Thyroid gland (tissue), 4 donors: ENCODE results near the gene RHOT1. TPM values are rescaled to one million over a fixed set of nuclear protein-coding genes. Genes with fewer than 3 reads are reported as not detected.

Experiments used
- DNase-seq, 2 donors: peaks; one replicate each; pipeline ENCODE4 v3.0.0-alpha.2; 2019
- H3K27ac ChIP-seq, 3 donors: fragments of 200-600 bp; sonication (generic); 1 replicate in 2 of 3; 2 replicates in 1 of 3; pipeline ENCODE4 v1.5.1; 2016 to 2019; ENCODE audit warnings: mild to moderate bottlenecking in 1 of 3, moderate library complexity in 1 of 3
- H3K27me3 ChIP-seq: fragments of 200-600 bp; sonication (generic); one replicate; pipeline ENCODE4 v1.5.1; 2019
- H3K36me3 ChIP-seq, 2 donors: fragments of 200-600 bp; sonication (generic); one replicate each; pipeline ENCODE4 v1.5.1; 2016 to 2019
- H3K4me1 ChIP-seq, 2 donors: fragments of 200-600 bp; sonication (generic); one replicate each; pipeline ENCODE4 v1.5.1; 2017 to 2019
- H3K4me3 ChIP-seq, 3 donors: fragments of 200-600 bp; sonication (generic); replicated peaks in 1 of 3; 1 replicate in 2 of 3; 2 replicates in 1 of 3; pipeline ENCODE4 v1.5.1; 2016; ENCODE audit warnings: mild to moderate bottlenecking in 1 of 3
- H3K9me3 ChIP-seq: fragments of 200-600 bp; sonication (generic); one replicate; pipeline ENCODE4 v1.5.1; 2017
- POLR2A ChIP-seq, 2 donors: fragments of 450-650 bp; IDR thresholded peaks; one replicate each; pipeline ENCODE4 v1.6.1; 2017; ENCODE audit warnings: antibody characterized with exemption in 2 of 2, mild to moderate bottlenecking in 2 of 2, moderate library complexity in 1 of 2
- WGBS, 2 donors: methylation state at CpG; one replicate each; pipeline ENCODE4 v1.1.5; 2017; 5-methylcytosine and 5-hydroxymethylcytosine counted together
- intact Hi-C: fragments of 100-400 bp; cut with DNase I; formaldehyde crosslinking; loops from one replicate; pipeline ENCODE4 v1.15.1; 2023
- total RNA-seq, 4 donors: library from RNA; depleted of rRNA; stranded (reverse); fragments of >200 nt; gene quantifications; one replicate each; pipeline ENCODE4 v1.2.3, GENCODE V29; 2016
- TF ChIP-seq, protein P1 (sequence below), 6 experiments: fragments of 200-600 bp in 3 of 6; fragments of 450-650 bp in 3 of 6; sonication (generic) in 3 of 6; IDR thresholded peaks; one replicate each; pipeline ENCODE4 v1.5.1; 2016 to 2019; ENCODE audit warnings: antibody characterized with exemption in 6 of 6, mild to moderate bottlenecking in 2 of 6, inconsistent platforms in 1 of 6, moderate library complexity in 1 of 6

Gene RHOT1
- total RNA-seq, 4 donors from 2014 or later: 45.1 to 59.1 (median 51.4) TPM

DNA sequence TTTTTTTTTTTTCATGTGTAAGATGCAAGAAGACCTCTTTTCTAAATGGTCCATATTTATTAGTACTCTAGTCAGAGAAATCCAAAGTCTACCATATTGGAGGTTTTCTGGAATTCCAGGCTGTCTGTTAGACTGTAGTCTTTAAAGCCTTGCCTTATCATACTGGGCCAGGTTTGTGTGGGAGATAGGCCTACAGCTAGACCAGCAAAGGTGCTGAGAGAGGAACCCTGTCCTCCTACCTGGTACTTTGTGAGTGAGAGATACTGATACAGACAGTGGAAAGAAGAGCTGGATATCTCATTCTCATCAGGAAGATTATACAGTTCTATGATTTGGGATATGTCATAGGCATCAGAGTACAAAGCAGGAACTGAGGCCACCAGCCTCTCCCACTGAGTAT is 8.1 kb downstream of the RHOT1 start:
- peaks cover 0 to 14% of the 10 kb centered on the region in 2 donors for H3K36me3 ChIP-seq
- no peak overlapping the region for H3K27ac ChIP-seq
- no peak for DNase-seq
- no peaks in the 10 kb centered on the region for H3K27me3 ChIP-seq
- no peaks in the 10 kb centered on the region for H3K9me3 ChIP-seq
- no peak for TF ChIP-seq POLR2A (IDR thresholded peaks at IDR 0.05)
- TF ChIP-seq, protein P1, sequence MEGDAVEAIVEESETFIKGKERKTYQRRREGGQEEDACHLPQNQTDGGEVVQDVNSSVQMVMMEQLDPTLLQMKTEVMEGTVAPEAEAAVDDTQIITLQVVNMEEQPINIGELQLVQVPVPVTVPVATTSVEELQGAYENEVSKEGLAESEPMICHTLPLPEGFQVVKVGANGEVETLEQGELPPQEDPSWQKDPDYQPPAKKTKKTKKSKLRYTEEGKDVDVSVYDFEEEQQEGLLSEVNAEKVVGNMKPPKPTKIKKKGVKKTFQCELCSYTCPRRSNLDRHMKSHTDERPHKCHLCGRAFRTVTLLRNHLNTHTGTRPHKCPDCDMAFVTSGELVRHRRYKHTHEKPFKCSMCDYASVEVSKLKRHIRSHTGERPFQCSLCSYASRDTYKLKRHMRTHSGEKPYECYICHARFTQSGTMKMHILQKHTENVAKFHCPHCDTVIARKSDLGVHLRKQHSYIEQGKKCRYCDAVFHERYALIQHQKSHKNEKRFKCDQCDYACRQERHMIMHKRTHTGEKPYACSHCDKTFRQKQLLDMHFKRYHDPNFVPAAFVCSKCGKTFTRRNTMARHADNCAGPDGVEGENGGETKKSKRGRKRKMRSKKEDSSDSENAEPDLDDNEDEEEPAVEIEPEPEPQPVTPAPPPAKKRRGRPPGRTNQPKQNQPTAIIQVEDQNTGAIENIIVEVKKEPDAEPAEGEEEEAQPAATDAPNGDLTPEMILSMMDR (IDR thresholded peaks at IDR 0.05): no peak
- peaks cover 14 to 22% of the 10 kb centered on the region in 2 donors for H3K4me1 ChIP-seq
- H3K4me3 ChIP-seq: no peak overlapping the region
- intact Hi-C loops: no loop called here

DNA sequence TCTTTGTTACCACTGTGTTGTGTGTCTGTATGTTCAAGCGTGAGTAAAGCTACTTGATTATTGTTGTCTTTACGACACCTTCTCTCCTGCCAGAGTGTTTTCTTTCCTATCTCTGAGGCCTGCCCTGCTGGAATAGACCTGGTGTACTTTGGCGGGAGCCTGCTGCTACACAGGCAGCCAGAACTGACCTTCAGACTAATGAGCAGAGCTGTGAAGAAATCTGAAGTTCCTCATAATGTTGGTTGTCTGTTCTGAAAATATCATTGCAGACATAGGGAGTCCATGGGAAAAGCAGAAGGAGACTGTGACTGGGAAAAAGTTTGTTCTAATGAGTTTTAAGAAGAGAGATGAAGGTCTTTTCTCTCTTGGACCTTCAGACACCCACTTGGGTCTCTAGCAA is 9.8 kb downstream of the RHOT1 start:
- H3K36me3 ChIP-seq: peaks cover 0 to 14% of the 10 kb centered on the region in 2 donors
- H3K27me3 ChIP-seq: no peaks in the 10 kb centered on the region
- 35 to 47% methylated on average over 3 of the region's 3 CpGs for WGBS, 2 donors
- intact Hi-C loops: no loop called here
- peaks cover 14 to 27% of the 10 kb centered on the region in 2 donors for H3K4me1 ChIP-seq
- H3K4me3 ChIP-seq: no peak overlapping the region
- no peaks in the 10 kb centered on the region for H3K9me3 ChIP-seq
- TF ChIP-seq, protein P1 (IDR thresholded peaks at IDR 0.05): no peak
- no peak for TF ChIP-seq POLR2A (IDR thresholded peaks at IDR 0.05)
- DNase-seq: peak; percentile 44 to 60
- H3K27ac ChIP-seq: peak overlapping the region; percentile 21 to 37 (median 25)

DNA sequence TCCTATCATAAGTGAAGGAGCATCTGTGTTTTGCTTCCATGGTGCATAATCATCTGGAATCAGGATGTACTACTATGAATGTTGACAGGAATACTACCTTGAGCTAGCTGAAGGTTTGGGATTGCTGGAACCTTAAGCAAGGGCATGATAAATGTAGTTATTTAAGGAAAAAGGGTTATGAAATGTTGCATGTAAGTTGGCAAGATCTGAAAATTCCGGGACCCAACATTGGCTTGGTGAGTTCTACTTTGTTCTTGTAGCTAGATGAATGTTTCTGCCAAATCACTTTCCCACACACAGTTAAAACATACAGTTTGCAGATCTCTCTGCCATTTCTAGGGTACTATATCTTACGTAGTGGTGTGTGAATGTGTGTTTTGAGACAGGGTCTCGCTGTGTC is 13.6 kb downstream of the RHOT1 start:
- Histone ChIP-seq H3K4me3 (no peak overlapping the region), H3K27ac (no peak overlapping the region), H3K27me3 (no peaks in the 10 kb centered on the region), H3K9me3 (no peaks in the 10 kb centered on the region), H3K36me3 (peaks cover 7 to 22% of the 10 kb centered on the region in 2 donors), H3K4me1 (peaks cover 8 to 28% of the 10 kb centered on the region in 2 donors)
- 95 to 98% methylated on average over 3 of the region's 3 CpGs for WGBS, 2 donors
- TF ChIP-seq, protein P1 (IDR thresholded peaks at IDR 0.05): no peak
- TF ChIP-seq POLR2A (IDR thresholded peaks at IDR 0.05): no peak
- DNase-seq: no peak
- intact Hi-C loops: no loop called here

DNA sequence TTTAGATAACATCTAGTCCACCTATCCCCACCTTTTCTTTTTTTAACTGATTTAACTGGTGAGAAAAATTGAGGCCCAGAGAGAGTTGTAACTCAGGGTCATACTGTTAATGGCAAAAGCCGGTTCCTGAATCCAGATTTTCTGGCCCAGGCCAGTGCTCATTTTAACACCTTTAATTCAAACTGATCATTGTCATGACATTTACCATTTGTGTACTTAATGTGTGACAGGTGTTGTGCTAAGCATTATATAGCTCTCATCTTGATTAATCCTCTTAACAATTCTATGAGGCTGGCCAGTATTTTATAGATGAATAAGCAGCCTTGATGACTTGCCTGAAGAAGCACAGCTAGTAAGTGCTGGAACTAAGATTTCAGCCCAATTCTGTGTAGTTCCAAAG is 14.4 kb downstream of the RHOT1 start:
- no peak overlapping the region for H3K4me3 ChIP-seq
- 89 to 92% methylated on average over 1 of the region's 1 CpG for WGBS, 2 donors
- peaks cover 7 to 22% of the 10 kb centered on the region in 2 donors for H3K36me3 ChIP-seq
- intact Hi-C loops: no loop called here
- H3K27ac ChIP-seq: no peak overlapping the region
- no peak for TF ChIP-seq POLR2A (IDR thresholded peaks at IDR 0.05)
- TF ChIP-seq, protein P1 (IDR thresholded peaks at IDR 0.05): no peak
- no peaks in the 10 kb centered on the region for H3K9me3 ChIP-seq
- DNase-seq: no peak
- H3K4me1 ChIP-seq: peaks cover 8 to 28% of the 10 kb centered on the region in 2 donors
- H3K27me3 ChIP-seq: no peaks in the 10 kb centered on the region

DNA sequence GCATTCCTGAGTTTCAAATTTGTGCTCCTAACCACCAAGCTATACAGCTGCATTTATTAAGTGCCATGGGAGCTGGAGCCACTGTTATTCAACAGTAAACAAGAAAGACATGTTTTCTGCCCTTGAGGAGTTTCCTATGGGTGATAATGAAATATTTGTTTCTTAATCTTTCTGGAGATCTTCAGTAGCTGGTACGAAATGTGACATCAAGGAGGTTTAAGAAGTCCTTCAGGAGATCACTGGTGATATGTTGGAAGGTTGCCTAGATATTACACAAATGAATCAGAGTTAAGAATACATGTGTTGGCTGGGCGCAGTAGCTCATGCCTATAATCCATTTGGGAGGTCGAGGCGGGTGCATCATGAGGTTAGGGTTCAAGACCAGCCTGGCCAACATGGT is 14.9 kb downstream of the RHOT1 start:
- Histone ChIP-seq H3K36me3 (peaks cover 7 to 22% of the 10 kb centered on the region in 2 donors), H3K27ac (no peak overlapping the region), H3K27me3 (no peaks in the 10 kb centered on the region), H3K4me3 (no peak overlapping the region), H3K9me3 (no peaks in the 10 kb centered on the region), H3K4me1 (peaks cover 8 to 24% of the 10 kb centered on the region in 2 donors)
- intact Hi-C loops: no loop called here
- no peak for DNase-seq
- TF ChIP-seq, protein P1 (IDR thresholded peaks at IDR 0.05): no peak
- no peak for TF ChIP-seq POLR2A (IDR thresholded peaks at IDR 0.05)
- 93 to 95% methylated on average over 4 of the region's 4 CpGs for WGBS, 2 donors
